Stimulated activated CD4-positive, alpha-beta T cell treated with anti-CD3 and anti-CD28 coated beads, TNF-alpha, amount 100 ng/mL, for 4 hours (primary cell): ENCODE results near the gene GNS.

Source experiments
- DNase-seq, 3 experiments: peaks; one replicate each; pipeline ENCODE4 v3.0.0-alpha.2; 2020; ENCODE audit warnings: low read depth in 3 of 3

The GNS gene

DNA sequence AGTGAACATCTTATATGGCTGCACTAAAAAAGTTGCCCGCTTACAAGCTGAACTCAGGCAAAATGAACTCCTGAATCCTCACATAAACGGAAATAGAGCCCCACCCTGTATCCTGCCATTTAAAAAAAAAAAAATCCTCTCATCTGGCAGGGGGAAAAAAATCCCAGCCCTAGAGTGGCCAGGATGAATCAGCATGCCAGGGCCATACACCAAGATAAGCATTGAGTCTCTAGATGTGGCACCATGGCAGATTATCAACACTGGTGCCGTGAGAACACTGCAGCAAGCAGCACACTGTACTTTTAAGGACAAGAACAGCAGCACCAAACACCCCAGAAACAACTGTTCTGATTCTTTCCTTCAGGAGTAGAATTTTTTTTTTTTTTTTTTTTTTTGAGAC lies 83.4 kb downstream of the GNS start:
- DNase-seq = no peak

DNA sequence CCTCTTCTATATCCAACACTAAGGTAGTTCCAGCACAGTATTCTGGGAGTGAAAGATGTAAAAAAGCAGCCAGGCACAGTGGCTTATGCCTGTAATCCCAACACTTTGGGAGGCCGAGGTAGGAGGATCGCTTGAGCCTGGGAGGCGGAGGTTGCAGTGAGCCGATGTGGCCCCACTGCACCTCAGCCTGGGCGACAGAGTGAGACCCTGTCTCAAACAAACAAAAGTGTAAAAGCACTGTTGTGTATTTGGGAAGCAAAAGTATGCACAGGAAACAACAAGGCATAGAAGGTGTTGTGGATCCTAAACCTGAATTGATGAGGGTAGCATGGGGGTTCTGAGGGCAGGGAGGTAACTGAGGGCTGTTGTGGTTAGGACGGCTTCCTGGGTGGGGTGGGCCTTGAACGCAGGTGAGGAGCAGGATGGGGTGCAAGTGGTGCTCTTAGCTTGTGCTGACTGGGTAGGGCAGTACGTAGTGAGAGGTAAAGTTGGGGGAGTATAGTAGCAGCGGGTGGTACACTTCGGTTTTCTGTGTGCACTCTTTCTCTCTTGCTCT lies 84.8 kb downstream of the GNS start:
- DNase-seq = no peak

DNA sequence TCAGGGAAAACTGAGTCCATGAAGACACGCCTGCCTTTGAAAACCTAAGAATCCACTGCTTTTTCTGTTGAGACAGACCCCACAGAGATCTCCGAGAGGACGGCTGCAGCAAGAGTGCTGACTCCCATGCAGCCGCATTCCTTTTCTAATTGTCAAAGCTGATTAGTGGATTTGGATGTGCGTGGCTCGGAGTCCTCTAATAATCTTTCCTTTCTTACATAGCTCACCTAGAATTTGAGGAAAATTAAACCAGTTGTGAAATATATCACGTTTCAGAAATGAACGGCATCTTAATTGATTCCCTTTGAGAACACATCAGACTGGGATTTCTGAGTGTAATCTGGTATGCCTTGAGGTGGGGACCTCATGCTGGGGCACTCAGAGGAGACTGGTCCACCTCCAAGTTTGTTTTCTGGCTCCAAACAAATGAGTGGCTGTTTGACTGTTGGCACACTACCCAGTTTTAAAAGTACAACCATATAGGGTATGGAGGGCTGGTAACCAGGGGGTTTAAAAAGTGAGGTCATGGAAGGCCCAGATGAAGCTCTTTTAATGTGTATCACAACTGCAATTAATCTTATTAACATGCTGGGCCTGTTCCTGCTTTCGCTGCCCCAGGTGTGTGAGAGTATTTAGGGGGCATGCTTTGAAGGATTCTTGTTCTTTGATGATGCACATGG lies 85.6 kb downstream of the GNS start:
- DNase-seq = no peak

DNA sequence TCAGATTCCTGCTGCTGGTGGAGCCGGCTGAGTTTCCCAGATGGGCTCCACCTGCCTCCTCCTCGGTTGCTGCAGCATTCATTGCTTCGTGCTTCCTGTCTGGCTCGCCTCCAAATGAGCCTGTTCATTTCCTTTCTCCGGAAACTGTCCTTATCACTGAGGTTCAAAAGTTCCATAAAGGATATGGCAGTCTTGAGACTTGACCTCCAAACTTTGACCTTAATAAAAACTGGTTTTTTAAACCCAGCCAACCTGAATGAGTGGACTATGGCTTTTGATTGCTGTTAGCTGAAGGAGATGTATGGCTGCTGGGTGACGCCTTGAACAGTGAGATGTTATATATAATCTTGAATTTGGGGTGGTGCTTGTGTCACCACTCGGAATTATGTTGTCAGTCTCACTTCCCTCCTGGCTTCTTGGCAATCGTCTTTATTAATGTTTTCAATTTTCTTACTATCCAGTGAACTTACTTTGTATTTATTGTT lies 86.2 kb downstream of the GNS start:
- no peak for DNase-seq

DNA sequence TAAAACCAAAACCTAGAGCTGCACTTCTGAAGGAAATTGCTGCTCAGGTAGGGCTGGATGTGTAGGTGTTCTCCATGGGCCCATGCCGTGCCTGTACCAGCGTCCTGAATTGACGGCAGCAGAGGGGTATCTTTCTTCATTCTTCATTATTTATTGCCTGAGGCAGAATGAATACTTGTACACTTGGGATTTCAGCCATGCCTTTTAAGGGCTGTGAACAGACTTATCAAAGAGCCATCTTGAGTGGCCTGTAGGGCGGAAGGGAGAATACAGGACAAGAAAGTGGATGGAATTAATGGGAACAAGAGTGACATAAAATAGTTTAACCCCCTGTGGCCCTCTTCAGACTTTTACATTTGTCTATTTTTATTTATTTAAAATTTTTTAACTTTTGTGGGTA lies 87.5 kb downstream of the GNS start:
- no peak for DNase-seq

DNA sequence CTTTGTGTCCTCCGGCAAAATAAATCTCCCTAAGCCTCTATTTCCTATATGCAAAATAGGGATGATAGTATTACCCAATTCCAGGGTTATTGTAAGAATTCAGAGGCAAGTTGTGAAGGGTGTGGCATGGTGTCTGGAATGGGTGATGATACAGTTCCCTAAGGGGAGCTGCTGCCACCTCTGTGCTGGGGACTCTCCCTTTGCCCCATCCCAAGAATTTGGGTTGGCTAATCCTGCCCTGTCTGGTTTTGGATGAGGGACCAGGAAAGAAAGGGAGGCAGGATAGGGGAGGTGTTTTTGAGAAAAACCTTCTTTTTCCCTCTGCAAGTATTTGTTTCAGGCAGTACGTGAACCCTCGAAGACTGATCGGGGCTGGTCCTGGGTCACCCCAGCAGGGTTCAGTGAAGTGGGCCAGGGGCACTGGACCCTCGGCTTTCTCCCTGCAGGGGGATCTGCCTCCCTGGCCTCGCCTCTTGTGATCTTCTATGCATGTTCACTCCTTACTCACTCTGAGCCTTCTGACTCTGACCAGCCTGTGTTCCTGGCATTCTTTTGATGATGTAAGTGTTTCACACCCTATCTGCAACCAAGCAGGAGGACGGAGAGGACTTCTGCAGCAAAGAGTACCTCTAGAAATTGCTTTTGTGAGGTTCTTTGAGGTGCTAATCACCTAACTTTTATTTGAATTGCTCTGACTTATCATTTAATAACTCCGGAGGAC lies 88.1 kb downstream of the GNS start:
- no peak for DNase-seq

DNA sequence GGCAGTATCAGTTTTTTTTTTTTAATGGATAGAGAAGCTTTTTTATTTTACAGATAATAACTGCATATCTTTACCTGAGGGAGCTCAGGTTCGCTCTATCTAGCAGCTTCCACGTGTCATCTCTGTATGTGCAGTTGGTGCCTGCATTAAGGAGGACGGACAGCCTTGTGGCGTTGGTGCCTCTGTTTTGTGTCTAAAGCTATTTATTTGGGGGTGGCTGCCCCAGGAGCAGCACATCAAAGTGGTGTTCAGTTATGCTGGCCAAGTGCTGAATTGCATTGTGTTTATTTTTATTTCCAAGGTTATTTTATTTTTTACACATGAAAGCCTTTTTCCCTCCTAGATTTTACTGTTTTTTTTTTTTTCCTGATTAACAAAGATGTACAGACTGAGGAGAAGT lies 89.2 kb downstream of the GNS start:
- no peak for DNase-seq

DNA sequence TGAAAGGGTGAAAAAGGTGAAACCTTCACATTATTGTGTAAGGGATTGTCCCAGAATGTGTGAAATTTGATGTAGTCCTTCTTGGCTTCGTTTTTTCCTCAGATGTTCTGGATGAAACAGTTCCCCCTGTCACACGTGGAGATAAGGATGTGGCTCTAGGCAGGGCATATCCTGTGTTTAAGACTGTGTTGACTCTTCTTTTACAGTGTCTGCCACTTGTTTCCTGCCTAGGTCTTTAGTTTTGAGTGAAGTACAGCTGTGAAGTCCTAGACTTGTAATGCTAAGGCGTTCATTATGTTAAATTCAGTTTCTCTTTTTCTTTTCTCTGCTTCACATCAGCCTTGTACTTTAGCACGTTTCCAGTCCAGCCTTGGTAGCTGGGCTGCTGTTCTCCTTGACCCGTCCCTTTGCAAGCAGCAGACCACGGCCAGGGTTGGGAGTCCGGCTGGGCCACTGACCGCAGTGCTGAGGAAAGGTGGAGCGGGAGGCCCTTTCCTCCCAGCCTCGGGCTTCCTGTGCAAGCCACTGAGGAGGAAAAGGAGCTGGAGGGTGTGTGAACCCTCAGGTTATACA lies 89.8 kb downstream of the GNS start:
- DNase-seq = no peak

DNA sequence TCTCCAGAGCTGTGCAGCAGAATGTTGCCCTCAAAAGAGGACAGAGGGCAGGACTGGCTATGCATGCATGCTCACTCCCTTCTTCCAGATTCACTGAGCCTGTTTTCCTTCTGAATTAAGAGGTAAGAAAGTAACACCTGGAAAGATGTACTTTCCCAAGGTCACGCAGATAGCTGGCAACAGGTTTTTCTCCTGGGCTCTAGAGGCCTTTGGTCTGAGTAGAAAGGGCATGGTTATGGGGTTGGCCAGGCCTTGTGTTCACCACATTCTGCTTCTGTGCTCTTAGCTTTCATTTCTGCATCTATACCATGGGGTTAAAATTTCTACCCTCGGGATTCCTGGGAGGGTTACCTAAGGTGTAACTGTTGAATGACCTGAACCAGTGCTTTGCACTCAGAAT lies 91.4 kb downstream of the GNS start:
- no peak for DNase-seq

DNA sequence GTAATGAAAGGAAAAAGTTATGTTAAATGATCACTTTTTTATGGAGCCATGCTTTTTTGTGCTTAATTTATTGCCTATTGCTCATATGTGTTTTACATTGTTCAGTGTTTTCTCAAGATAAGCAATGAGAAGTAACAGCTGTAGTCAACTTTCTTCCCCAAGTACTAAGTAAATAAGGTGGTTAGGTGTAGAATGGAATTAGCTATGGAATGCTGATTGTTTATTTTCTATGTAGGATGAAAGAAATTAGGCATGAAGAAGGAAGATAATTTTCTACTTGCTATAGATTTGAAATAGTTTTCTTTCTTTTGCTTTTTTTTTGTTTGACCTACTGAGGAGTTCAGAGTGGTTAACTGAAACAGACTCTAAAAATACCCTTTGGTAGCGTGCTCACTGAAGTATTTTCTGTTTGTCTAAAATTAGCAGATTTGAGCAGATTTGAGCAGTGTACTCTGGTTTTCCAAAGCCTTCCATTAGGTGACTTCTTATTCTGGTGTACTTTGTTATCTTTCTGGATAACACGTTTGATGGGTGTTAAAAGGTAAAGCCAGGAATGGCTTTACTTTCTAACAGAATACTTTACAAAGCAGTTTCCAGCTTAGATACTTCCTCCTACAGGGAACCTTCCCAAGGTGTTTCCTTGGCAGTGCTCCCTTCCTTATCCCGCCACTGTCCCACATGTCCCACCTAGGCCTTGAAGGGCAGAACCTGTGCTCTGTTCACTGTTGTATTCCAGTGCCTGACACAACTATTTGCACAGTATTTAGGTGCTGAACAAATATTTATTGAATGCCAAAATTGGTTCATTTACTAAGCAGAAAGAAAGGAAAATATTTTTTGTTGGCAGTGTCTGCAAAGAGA lies 92.9 kb downstream of the GNS start:
- DNase-seq = no peak

DNA sequence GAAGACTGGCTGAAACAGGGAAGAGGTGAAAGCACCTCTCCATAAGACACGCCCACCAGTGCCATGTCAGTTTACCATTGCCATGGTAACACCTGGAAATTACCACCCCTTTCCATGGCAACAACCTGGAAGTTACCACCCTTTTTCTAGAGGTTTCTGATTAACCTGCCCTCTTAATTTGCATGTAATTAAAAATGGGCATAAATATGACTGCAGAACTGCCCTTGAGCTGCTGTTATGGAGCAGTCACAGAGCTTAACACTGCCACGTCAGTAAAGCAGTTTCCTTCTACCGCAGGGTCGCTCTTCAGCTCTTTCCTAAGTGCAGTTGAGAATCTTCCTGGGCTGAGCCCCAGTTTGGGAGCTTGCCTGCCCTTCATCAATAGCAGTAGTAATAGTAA lies 93.7 kb downstream of the GNS start:
- no peak for DNase-seq
